ENCODE data around the gene DCAF10. TPM values are rescaled to one million over a fixed set of nuclear protein-coding genes. Genes with fewer than 3 reads are reported as not detected.
A peak's percentile ranks its signal among the peaks of the same experiment; 100 is the strongest.
"Not testable (repeated sequence)": the region's sequence is repeated elsewhere in the genome, so short reads cannot be mapped to it uniquely, and the experiment has no call there.

The DCAF10 gene, protein sequence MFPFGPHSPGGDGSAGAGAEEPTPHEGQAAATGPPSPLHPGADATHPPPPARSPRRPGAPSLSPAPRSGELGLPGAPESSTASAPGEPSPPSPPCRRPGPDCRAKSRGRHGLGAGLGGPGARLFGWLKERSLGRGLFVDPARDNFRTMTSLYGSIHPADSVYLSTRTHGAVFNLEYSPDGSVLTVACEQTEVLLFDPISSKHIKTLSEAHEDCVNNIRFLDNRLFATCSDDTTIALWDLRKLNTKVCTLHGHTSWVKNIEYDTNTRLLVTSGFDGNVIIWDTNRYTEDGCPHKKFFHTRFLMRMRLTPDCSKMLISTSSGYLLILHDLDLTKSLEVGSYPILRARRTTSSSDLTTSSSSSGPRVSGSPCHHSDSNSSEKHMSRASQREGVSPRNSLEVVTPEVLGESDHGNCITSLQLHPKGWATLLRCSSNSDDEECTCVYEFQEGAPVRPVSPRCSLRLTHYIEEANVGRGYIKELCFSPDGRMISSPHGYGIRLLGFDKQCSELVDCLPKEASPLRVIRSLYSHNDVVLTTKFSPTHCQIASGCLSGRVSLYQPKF
- total RNA-seq, result 10 to 100 TPM; 27.7 to 29.5 TPM
- polyA plus RNA-seq, result 1 to 10 TPM; 8.3 to 9.4 TPM
- long read RNA-seq, donor 1, transcript DCAF10-202 (7 exons, 3,862 nt), result major isoform, 9 of 37 reads
- long read RNA-seq, donor 1, partial matches to known transcripts, result 5 of 37 reads
- long read RNA-seq, donor 1, other reads (novel, unspliced or antisense), result 23 of 37 reads
- long read RNA-seq, donor 2, transcript DCAF10-202 (7 exons, 3,862 nt), result major isoform, 13 of 47 reads
- long read RNA-seq, donor 2, partial matches to known transcripts, result 12 of 47 reads
- long read RNA-seq, donor 2, other reads (novel, unspliced or antisense), result 22 of 47 reads

DNA sequence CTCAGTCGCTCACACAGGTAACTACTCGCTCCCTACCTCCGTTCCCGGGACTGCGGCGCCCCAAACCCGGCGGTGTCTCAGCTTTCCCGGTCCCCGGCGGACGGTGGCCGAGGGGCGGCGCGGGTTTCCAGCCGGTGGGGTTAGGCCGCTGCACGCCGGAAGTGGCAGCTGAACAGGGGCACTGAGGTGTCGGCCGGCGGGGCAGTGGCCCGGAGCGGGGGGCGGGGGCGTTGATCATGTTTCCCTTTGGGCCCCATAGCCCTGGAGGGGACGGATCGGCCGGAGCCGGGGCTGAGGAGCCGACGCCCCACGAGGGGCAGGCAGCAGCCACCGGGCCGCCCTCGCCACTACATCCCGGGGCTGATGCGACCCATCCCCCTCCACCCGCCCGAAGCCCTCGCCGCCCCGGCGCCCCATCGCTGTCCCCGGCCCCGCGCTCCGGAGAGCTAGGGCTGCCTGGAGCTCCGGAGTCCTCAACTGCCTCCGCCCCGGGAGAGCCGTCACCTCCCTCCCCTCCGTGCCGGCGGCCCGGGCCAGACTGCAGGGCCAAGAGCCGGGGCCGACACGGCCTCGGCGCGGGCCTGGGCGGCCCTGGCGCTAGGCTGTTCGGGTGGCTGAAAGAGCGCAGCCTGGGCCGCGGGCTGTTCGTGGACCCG lies at the start of gene DCAF10:
Gene DCAF10, plus strand, starts transcription at position 167 of the 656 bp plus-strand sequence. Its CDS starts 70 bp downstream, at position 237.
- peak; percentile 89 to 96 for DNase-seq
- Histone ChIP-seq H3K27me3 (ENCODE audit: control insufficient read depth in 1 of 2, insufficient read depth in 2 of 2, low read length in 1 of 2) (no peaks in the 10 kb centered on the region), H3K4me1 (ENCODE audit: control insufficient read depth in 1 of 2, insufficient read depth in 2 of 2, low read length in 2 of 2) (peaks cover 0 to 4% of the 10 kb centered on the region in 2 donors), H3K36me3 (ENCODE audit: control insufficient read depth in 1 of 2, insufficient read depth in 2 of 2, low read length in 1 of 2) (no peaks in the 10 kb centered on the region), H3K27ac (ENCODE audit: low read depth in 1 of 2, low read length in 2 of 2) (peak within 1 kb of the TSS; percentile 30 to 45), H3K4me3 (ENCODE audit: low read length in 2 of 2) (peak within 1 kb of the TSS; percentile 59 to 79), H3K9me3 (ENCODE audit: control insufficient read depth, low read length) (no peaks in the 10 kb centered on the region)
- WGBS, 2 donors, result 0% methylated on average over 54 to 72 of the region's 72 CpGs
- intact Hi-C loops (cut with DNase I), result loop anchor here (1.0 to 10.0 kb wide), 2 partner anchors 15 to 316 kb away; partner anchors contain the start of genes EXOSC3 (in 2 of the 2) and POLR1E (in 1 of the 2)
- ATAC-seq (ENCODE audit: low FRiP score), result peak; percentile 99

DNA sequence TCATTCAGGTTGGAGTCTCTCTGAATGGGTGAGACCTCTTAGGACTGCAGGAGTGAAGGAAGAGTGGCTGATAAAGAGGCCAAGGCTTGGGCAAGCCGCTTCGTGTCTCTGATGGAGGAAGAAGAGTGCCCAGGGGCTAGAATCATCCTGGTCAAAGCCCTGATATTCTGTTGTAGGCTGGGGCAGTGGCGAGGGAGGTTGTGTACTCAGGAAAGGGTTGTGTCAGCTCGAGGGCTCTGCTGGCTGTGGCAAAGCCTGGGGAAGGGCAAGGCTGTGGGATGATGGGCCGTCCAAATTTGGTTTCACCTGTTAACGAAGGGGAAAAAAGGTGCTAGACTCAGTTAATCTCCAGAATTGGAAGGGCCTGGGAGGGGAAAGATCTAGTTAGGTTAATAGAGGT lies 49.4 kb upstream of the DCAF10 start:
- intact Hi-C loops (cut with DNase I), result no loop called here
- 80 to 85% methylated on average over 6 of the region's 6 CpGs for WGBS, 2 donors
- H3K9me3 ChIP-seq (ENCODE audit: control insufficient read depth, low read length), result no peaks in the 10 kb centered on the region

DNA sequence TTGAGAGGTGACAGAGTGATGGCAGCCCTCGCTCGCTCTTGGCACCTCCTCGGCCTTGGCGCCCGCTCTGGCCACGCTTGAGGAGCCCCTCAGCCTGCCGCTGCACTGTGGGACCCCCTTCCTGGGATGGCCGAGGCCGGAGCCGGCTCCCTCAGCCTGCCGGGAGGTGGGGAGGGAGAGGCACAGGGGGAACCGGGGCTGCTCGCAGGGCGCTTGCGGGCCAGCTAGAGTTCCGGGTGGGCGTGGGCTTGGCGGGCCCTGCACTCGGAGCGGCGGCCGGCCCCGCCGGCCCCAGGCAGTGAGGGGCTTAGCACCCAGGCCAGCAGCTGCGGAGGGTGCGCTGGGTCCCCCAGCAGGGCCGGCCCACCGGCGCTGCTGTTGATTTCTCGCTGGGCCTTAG lies 48.9 kb upstream of the DCAF10 start:
- H3K4me1 ChIP-seq (ENCODE audit: control insufficient read depth in 1 of 2, insufficient read depth in 2 of 2, low read length in 2 of 2); H3K27ac ChIP-seq (ENCODE audit: low read depth in 1 of 2, low read length in 2 of 2); H3K4me3 ChIP-seq (ENCODE audit: low read length in 2 of 2); ATAC-seq (ENCODE audit: low FRiP score); H3K27me3 ChIP-seq (ENCODE audit: control insufficient read depth in 1 of 2, insufficient read depth in 2 of 2, low read length in 1 of 2); H3K36me3 ChIP-seq (ENCODE audit: control insufficient read depth in 1 of 2, insufficient read depth in 2 of 2, low read length in 1 of 2); H3K9me3 ChIP-seq (ENCODE audit: control insufficient read depth, low read length); DNase-seq; intact Hi-C loops (cut with DNase I): not testable (repeated sequence)
- WGBS, 2 donors, result 89 to 91% methylated on average over 20 to 30 of the region's 30 CpGs

More for the DNA sequence above, 49.4 kb upstream of the DCAF10 start:
- ATAC-seq (ENCODE audit: low FRiP score), result no peak
- no peaks in the 10 kb centered on the region for H3K27me3 ChIP-seq (ENCODE audit: control insufficient read depth in 1 of 2, insufficient read depth in 2 of 2, low read length in 1 of 2)
- H3K36me3 ChIP-seq (ENCODE audit: control insufficient read depth in 1 of 2, insufficient read depth in 2 of 2, low read length in 1 of 2), result no peaks in the 10 kb centered on the region
- DNase-seq, result no peak
- H3K4me1 ChIP-seq (ENCODE audit: control insufficient read depth in 1 of 2, insufficient read depth in 2 of 2, low read length in 2 of 2), result peaks cover 0 to 3% of the 10 kb centered on the region in 2 donors
- H3K4me3 ChIP-seq (ENCODE audit: low read length in 2 of 2), result no peak overlapping the region
- H3K27ac ChIP-seq (ENCODE audit: low read depth in 1 of 2, low read length in 2 of 2), result no peak overlapping the region

DNA sequence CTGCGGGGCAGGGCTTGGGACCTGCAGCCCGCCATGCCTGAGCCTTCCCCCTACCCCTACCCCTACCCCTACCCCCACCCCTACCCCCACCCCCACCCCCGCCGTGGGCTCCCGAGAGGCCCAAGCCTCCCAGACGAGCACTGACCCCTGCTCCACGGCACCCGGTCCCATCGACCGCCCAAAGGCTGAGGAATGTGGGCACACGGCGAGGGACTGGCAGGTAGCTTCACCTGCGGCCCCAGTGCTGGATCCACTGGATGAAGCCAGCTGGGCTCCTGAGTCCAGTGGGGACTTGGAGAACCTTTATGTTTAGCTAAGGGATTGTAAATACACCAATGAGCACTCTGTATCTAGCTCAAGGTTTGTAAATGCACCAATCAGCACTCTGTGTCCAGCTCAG lies 48.5 kb upstream of the DCAF10 start:
- 94 to 98% methylated on average over 9 to 13 of the region's 13 CpGs for WGBS, 2 donors
- ATAC-seq (ENCODE audit: low FRiP score); DNase-seq; H3K27ac ChIP-seq (ENCODE audit: low read depth in 1 of 2, low read length in 2 of 2); H3K27me3 ChIP-seq (ENCODE audit: control insufficient read depth in 1 of 2, insufficient read depth in 2 of 2, low read length in 1 of 2); H3K36me3 ChIP-seq (ENCODE audit: control insufficient read depth in 1 of 2, insufficient read depth in 2 of 2, low read length in 1 of 2); H3K4me3 ChIP-seq (ENCODE audit: low read length in 2 of 2); H3K9me3 ChIP-seq (ENCODE audit: control insufficient read depth, low read length); H3K4me1 ChIP-seq (ENCODE audit: control insufficient read depth in 1 of 2, insufficient read depth in 2 of 2, low read length in 2 of 2); intact Hi-C loops (cut with DNase I): not testable (repeated sequence)

- ATAC-seq (ENCODE audit: low FRiP score), result no peak
- H3K27ac ChIP-seq (ENCODE audit: low read depth in 1 of 2, low read length in 2 of 2), result no peak overlapping the region
These were observed 47.7 kb upstream of the DCAF10 start for GRCh38 chr9:37752642-37753488.

DNA sequence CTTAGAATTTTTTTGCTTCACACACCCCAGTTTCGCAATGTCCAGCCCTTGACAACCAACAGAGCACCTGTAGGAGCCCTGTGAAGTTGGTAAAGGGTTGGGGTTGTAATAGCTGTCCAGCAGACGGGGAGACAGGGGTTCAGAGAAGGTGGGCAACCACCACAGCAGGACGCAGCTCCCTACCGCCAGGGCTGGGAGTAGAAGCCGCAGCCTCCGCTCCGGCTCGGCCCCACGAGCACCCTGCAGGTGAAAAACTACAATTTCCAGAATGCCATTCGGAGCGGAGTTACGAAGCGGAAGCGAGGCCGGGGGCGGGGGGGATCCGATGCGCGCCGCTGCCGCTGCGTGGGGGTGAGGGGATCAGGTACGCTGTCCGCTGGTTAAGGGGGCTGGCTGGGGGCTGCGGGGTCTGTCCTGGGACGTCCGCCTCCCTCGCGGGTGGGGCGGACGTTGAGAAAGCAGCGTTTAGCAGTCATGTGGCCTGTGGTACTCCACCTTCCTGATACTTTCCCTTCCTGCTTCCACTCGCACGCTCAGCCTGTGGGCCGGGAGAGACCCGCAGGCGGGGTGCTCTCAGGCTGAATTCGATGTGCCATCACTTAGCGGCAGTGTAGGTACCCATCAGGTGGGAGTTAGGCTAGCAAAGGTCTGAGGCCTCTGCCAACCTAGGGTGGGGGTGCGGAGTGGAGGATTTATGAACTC lies 47.0 kb upstream of the DCAF10 start, which contains the start of gene TRMT10B:
Gene TRMT10B, plus strand, starts transcription at position 317 of the 702 bp plus-strand sequence. CDS start 8,127 bp downstream, outside the sequence.
- Histone ChIP-seq H3K4me3 (ENCODE audit: low read length in 2 of 2) (peak within 1 kb of the TSS; percentile 71 to 93), H3K36me3 (ENCODE audit: control insufficient read depth in 1 of 2, insufficient read depth in 2 of 2, low read length in 1 of 2) (no peaks in the 10 kb centered on the region), H3K9me3 (ENCODE audit: control insufficient read depth, low read length) (no peaks in the 10 kb centered on the region), H3K27me3 (ENCODE audit: control insufficient read depth in 1 of 2, insufficient read depth in 2 of 2, low read length in 1 of 2) (no peaks in the 10 kb centered on the region), H3K27ac (ENCODE audit: low read depth in 1 of 2, low read length in 2 of 2) (peak within 1 kb of the TSS in 1 of 2 donors; percentile 16), H3K4me1 (ENCODE audit: control insufficient read depth in 1 of 2, insufficient read depth in 2 of 2, low read length in 2 of 2) (peaks cover 0 to 3% of the 10 kb centered on the region in 2 donors)
- intact Hi-C loops (cut with DNase I), result no loop called here
- ATAC-seq (ENCODE audit: low FRiP score), result peak; percentile 94
- DNase-seq, result peak; percentile 65 to 89
- 3 to 4% methylated on average over 30 to 40 of the region's 40 CpGs for WGBS, 2 donors

More at GRCh38 chr9:37752642-37753488, 47.7 kb upstream of the DCAF10 start:
- Histone ChIP-seq H3K36me3 (ENCODE audit: control insufficient read depth in 1 of 2, insufficient read depth in 2 of 2, low read length in 1 of 2) (no peaks in the 10 kb centered on the region), H3K9me3 (ENCODE audit: control insufficient read depth, low read length) (no peaks in the 10 kb centered on the region), H3K4me1 (ENCODE audit: control insufficient read depth in 1 of 2, insufficient read depth in 2 of 2, low read length in 2 of 2) (peaks cover 0 to 3% of the 10 kb centered on the region in 2 donors), H3K4me3 (ENCODE audit: low read length in 2 of 2) (peak overlapping the region; percentile 71 to 93), H3K27me3 (ENCODE audit: control insufficient read depth in 1 of 2, insufficient read depth in 2 of 2, low read length in 1 of 2) (no peaks in the 10 kb centered on the region)
- intact Hi-C loops (cut with DNase I), result no loop called here
- no peak for DNase-seq
- 91 to 92% methylated on average over 29 of the region's 29 CpGs for WGBS, 2 donors

DNA sequence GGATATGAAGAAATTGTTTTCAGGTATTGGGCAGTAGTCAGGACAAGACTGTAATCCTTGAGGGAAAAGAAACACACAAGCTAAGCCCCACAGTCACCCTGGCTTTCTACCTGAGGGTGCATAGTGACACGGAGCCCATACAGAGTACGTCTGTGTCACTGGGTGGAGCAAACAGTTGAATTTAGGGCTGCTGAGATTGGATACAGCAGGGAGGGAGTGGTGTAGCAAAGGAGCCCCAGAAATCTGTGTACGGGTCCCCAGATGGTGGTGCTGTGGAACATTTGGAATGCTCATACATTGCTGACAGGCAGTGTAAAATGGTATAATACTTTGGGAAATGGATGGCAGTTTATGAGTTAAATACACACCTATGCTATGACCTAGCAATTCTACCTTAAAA lies 41.9 kb upstream of the DCAF10 start:
- DNase-seq (no peak), ATAC-seq (ENCODE audit: low FRiP score) (no peak)
- Histone ChIP-seq H3K27me3 (ENCODE audit: control insufficient read depth in 1 of 2, insufficient read depth in 2 of 2, low read length in 1 of 2) (no peaks in the 10 kb centered on the region), H3K36me3 (ENCODE audit: control insufficient read depth in 1 of 2, insufficient read depth in 2 of 2, low read length in 1 of 2) (no peaks in the 10 kb centered on the region), H3K4me1 (ENCODE audit: control insufficient read depth in 1 of 2, insufficient read depth in 2 of 2, low read length in 2 of 2) (peaks cover 0 to 3% of the 10 kb centered on the region in 2 donors), H3K27ac (ENCODE audit: low read depth in 1 of 2, low read length in 2 of 2) (no peak overlapping the region), H3K4me3 (ENCODE audit: low read length in 2 of 2) (no peak overlapping the region), H3K9me3 (ENCODE audit: control insufficient read depth, low read length) (no peaks in the 10 kb centered on the region)
- intact Hi-C loops (cut with DNase I), result no loop called here
- WGBS, 2 donors, result 77 to 78% methylated on average over 3 of the region's 3 CpGs

Data from aorta (tissue), 5 donors.